Measurements from ENCODE around the gene THNSL1.
"Not testable (repeated sequence)": the region's sequence is repeated elsewhere in the genome, so short reads cannot be mapped to it uniquely, and the experiment has no call there.

The THNSL1 gene

GRCh38 chr10:24998044-24998443 is 18.4 kb upstream of the THNSL1 start:
- no peak for DNase-seq

DNA sequence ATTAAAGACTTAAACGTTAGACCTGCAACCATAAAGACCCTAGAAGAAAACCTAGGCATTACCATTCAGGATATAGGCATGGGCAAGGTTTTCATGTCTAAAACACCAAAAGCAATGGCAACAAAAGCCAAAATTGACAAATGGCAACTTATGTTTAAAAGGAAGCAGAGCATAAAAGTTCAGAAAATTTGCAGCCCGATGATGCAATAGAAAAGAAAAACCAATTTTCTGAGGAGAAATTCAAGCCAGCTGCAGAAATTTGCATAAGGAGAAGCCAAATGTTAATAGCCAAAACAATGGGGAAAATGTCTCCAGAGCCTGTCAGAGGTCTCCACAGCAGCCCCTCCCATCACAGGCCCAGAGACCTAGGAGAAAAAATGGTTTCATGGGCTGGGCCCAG is 4.8 kb upstream of the THNSL1 start:
- DNase-seq, result not testable (repeated sequence)

- no peak for DNase-seq
Observed at GRCh38 chr10:25014579-25014978, 1.8 kb upstream of the THNSL1 start.

DNA sequence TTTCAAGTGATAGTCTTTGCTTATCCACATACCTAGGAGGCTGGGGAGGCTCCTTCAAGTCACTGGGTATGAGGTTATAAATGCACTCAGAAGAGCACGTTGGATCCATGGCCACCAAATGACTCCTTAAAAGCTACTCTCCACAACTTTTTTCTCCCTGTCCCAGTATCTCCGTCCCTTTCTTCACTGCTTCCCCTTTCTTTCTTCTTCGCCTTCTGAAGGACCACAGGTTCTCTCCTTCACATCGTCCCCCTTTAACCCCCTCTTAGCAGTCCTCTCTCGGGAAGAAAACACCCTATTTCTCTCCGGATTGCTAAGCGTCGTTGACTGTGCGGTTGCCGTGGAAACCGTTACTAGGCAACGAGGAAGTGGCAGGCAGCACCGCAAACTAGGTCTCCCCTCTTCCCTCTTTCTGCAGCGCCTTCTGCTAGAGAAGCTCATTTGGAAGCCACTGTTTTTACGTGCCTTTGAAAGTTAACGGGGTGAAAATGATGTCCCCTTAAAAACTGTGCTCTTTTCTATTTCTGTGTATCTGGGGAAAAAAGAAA is 510 bp upstream of the THNSL1 start, which contains the start of gene ENKUR:
Gene ENKUR, minus strand, starts transcription at position 331 of the 548 bp plus-strand sequence. Its CDS starts 222 bp downstream, at position 109.
- DNase-seq, result peak; percentile 94

DNA sequence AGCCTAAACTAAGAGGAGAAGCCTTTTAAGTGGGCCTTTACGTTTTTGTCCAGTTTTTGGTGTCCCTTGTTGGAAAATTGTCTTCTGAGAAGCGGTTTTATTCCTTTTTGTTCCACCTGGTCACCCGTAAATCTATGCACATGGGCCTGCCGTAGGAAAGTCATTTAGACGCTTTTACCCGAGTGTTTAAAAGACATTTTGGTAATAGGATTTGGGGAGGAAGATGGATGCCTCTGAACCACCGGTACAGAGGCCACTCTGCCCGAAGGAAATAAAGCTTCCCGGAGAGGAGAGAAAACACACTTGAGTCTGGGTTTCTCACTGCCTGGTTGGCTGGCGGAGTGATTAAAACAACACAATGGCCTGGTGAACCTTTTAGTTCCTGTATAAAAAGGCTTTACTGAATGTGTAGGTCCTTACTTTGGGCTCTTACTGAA is 760 bp downstream of the THNSL1 start:
- peak; percentile 42 for DNase-seq

DNA sequence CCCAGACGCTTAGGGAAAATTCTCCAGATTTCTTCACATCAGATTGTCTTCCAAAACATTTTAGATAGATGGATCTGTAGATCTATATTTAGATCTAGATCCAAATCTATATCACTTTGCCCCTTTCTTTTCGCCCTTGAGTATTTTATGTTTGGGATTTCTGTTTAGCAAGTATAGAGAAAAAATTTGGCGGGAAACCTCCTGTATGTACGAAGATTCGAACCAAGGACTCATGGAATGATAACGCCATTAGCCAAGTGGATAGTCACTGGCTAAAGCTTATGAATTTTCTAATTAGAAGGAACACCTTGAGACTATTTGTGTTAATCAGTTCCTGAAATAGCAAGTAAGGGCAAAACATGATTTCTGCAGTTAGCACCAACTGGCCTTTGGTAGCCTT is 1.2 kb downstream of the THNSL1 start:
- no peak for DNase-seq

- DNase-seq, result no peak
Observed at GRCh38 chr10:25018703-25019102, 2.3 kb downstream of the THNSL1 start.

- DNase-seq, result no peak
Observed at GRCh38 chr10:25023278-25023677, 6.9 kb downstream of the THNSL1 start.

- no peak for DNase-seq
Observed at GRCh38 chr10:25024528-25024927, 8.1 kb downstream of the THNSL1 start.

GRCh38 chr10:25026463-25026862 is 10.1 kb downstream of the THNSL1 start:
- DNase-seq, result no peak

- no peak for DNase-seq
Observed at GRCh38 chr10:25028711-25029110, 12.3 kb downstream of the THNSL1 start.

GRCh38 chr10:25029519-25029918 is 13.1 kb downstream of the THNSL1 start:
- DNase-seq, result no peak

DNA sequence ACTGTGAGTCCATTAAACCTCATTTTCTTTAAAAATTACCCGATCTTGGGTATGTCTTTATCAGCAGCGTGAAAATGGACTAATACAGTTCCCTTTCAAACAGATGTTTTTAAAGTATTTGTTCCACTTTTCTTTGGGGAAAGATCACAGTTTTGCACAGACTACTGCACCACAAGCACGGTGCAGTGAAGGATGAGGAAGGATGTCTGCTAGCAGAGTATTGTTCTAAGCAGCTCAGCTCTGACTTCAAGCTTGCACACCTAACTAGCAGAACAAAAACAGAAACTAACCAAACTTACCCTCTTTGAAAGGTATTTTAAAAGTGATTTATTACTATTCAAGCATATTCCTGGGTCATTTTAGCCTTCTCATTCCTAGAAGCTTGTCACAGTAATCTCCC is 20.0 kb downstream of the THNSL1 start:
- no peak for DNase-seq

DNA sequence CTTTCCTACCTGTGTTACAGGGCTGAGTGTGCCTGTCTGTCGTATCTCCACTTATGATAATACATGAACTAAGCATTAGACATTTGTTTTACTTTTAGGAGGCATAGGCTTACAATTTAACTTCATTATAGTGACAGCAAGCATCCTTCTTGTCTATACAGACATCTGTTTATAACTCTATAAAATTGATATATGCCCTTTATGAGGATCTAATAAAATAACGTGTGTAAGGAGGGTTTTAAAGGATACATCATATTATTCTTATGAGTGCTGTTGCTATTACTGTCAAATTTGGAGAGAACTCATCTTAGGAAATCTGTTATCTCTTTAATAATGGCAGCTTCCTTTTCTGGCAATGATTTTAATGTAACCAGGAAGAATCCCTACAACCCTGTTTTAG is 21.9 kb downstream of the THNSL1 start:
- DNase-seq, result no peak

DNA sequence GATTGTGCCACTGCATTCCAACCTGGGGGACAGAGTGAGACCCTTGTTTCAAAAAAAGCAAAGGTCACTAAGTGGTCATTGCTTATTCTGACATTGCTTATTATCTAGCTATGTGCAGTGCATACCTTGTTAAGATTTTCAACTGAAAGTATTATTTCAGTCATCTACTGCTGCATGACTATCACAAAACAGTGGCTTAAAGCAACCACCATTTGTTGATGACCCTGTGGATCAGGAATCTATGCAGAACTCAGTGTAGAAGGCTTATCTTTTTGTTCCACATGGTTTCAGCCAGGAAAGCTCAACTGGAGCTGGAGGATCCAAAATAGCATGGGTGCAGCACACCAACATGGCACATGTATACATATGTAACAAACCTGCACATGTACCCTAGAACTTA is 23.1 kb downstream of the THNSL1 start:
- no peak for DNase-seq

DNA sequence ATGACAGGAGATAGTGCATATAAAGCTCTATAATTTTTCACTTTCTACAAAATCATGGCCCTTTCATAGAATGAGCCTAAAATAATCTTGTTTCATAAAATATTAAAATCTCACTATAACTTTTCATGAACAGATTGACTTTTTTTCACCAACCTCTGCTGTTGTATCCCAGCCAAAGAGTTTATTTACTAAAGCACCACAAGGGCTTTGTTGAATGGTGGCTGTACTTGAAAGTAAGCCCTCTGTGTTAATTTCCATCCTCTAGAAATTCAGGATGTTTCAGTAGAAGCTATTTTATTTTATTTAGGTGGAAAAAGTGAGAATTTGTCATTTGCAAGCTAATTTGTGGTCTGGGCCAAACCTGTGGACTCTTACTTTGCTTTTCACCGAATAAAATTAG is 30.2 kb downstream of the THNSL1 start:
- no peak for DNase-seq

DNA sequence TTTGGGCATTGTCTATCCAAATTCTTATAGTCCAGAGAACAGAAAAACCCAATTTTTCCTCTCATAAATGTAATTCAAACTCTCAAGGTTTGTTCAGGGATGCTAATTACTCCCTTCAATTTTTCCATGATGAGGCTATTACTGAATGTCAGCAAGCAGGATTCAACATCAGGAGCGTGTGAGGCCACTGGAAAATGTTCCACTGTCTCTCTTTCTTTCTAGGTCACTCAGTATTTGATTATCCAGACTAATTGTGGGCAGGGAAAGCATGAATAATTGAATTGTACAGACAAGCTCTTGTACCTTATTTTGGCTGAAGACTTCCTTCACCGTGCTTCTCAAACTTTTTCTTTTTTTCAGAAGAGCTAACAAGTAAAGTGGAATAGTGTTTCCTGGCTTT is 30.7 kb downstream of the THNSL1 start:
- no peak for DNase-seq

- no peak for DNase-seq
Observed at GRCh38 chr10:25047591-25048301, 31.3 kb downstream of the THNSL1 start.

DNA sequence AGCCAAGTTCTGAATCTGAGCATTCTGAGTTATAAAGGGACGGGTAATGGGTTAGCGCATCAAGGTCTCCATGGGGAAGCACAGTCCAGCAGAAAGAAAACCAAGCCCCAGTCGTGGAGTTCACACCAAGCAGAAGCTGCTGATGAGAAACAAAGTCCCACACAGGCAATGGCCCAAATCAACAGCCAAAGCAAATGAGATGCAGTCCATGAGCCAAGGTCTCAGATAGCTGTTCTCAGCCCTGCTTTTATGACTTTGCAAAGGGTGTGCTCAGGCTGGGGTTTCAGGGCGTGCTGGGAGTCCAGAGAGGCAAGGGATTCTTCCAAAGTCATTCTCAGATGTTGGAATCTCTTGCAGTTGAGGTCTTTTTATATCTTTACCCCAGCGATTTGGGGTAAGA is 32.0 kb downstream of the THNSL1 start:
- DNase-seq, result no peak

GRCh38 chr10:25049966-25050365 is 33.6 kb downstream of the THNSL1 start:
- DNase-seq, result no peak

DNA sequence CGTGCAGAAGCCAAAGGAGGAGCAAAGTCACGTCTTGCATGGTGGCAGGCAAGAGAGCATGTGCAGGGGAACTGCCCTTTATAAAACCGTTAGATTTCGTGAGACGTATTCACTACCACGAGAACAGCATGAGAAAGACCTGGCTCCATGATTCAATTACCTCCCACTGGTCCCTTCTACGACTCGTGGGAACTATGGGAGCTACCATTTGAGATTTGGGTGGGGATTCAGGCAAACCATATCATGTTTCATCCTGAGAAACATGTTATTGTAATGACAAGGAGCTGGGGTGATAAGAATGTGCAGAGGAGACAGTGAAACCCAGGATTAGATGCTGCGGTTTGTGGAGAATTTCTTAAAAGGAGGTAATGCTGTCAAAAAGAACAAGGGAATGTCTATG is 34.0 kb downstream of the THNSL1 start:
- DNase-seq, result no peak

DNA sequence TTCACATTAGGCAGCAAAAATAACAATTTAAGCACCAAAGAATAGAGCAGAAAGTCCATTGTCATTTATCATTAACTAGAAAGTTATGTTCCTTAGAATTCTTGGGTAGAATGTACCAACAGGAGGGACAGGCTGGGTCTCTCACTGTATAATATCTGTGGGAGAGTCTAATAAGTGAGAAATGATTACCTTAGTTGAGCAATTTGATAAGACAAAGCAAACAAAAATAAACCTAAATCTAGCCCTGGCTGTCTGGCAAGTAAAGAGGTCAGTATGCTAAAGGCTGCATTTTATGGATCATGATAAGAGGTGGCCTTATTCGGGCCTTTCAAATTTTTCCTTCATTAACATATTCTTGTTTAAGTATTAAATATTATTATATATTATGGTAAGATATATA is 35.6 kb downstream of the THNSL1 start:
- no peak for DNase-seq

DNA sequence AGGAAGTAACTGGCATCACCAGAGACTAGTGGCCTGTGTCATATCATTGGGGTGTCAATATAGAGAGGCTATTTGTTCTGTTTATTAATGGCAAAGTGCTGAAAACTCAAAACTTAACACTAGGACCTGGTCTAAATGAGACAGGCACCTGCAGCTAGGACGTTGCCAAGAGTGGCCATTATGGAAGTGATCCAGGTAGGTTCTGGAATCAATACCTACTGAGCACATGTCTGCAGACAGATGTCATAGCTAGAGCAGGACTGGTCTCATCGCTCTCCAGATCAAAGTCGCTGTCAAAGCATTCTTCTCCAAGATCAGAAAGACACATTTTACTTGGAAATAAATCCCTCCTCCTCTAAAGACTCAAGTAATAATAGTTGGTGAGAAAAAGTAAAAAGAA is 40.3 kb downstream of the THNSL1 start:
- DNase-seq, result no peak

GRCh38 chr10:25057886-25058285 is 41.5 kb downstream of the THNSL1 start:
- no peak for DNase-seq

DNA sequence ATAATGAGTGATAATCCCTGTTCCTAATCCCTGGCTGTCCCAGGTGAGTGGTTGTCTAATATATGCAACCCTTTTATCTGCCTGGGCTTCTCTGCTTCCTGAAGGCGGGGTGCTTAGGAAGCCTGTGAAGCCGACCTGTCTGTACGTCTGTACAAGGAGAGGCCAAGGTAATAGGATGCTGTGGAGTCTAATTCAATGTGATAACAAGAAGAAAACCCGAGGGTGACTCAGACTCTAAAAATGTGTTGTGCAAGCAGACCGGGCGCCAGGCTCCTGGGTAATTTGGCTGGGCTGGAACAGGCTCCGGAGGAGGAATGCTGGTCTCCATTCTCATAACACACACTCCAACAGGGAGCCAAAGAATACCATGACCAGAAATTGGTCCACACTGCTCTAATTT is 43.6 kb downstream of the THNSL1 start:
- DNase-seq, result no peak
